NK-92 (cell line): ENCODE measurements around the gene WSB2.

Experiments
- DNase-seq: peaks from one replicate; lab custom pipeline; 2025; ENCODE audit not compliant: unreplicated experiment; lab: John Stamatoyannopoulos, UW

The WSB2 gene

GRCh38 chr12:117994551-117995438 lies 66.2 kb downstream of the WSB2 start:
- DNase-seq, result no peak

DNA sequence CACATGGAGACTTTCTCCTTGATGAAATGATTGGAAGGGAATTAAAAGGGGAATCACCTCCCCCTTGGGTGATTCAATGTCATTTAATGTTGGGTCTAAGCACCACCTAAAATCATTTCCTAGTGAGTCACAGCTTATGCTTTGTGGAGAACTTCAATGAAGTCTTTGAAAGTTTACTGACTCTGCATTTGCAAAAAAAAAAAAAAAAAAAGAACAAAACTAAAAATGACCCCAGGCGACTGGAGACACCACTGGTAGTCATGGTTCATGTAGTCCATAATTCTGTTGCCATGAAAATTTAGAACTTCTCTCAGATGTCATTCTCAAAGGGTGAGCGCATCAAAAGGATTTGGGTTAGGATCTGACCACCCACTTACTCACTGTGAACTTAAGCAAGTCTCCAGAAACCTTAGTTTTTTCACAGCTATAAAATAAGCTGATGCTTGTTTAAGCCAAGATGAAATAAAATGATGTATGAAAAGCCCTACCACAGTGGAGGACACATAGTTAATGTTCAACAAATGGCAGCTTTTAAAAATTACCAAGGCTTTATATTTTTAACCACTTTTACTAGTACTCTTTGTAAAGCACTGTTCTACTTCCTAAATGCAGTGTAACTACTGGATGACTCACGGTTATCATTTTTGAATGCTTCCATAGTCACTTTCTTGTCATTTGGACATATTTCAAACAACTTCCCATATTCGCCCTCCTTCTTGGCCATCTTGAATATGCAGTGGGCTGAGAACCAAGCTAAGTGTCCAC lies 74.1 kb downstream of the WSB2 start:
- no peak for DNase-seq

GRCh38 chr12:117985182-117985581 lies 75.8 kb downstream of the WSB2 start:
- DNase-seq, result no peak
